Chondrocyte (in vitro differentiated cells): ENCODE results near the gene WAS. TPM values are rescaled to one million over a fixed set of nuclear protein-coding genes. Genes with fewer than 3 reads are reported as not detected.

Source experiments
- DNase-seq: peaks from one replicate; pipeline ENCODE4 v3.0.0; 2021; ENCODE audit warnings: mixed read lengths, low spot score
- H3K27ac Mint-ChIP-seq: one replicate; pipeline ENCODE4 v1.8.0; 2021; ENCODE audit warnings: mild to moderate bottlenecking, moderate library complexity, mixed read lengths; ENCODE audit not compliant: unreplicated experiment
- H3K27me3 Mint-ChIP-seq: 2 replicates; pipeline ENCODE4 v1.8.0; 2021; ENCODE audit warnings: low read depth, mixed read lengths
- H3K36me3 Mint-ChIP-seq: 2 replicates; pipeline ENCODE4 v1.8.0; 2021; ENCODE audit warnings: low read depth, mixed read lengths
- H3K4me1 Mint-ChIP-seq: 2 replicates; pipeline ENCODE4 v1.8.0; 2021; ENCODE audit warnings: low read depth, mild to moderate bottlenecking, mixed read lengths
- H3K4me3 Mint-ChIP-seq: one replicate; pipeline ENCODE4 v1.8.0; 2021; ENCODE audit warnings: mild to moderate bottlenecking, moderate library complexity, mixed read lengths; ENCODE audit not compliant: unreplicated experiment
- H3K9me3 Mint-ChIP-seq: 2 replicates; pipeline ENCODE4 v1.8.0; 2021; ENCODE audit warnings: low read depth, mixed read lengths
- total RNA-seq: library from RNA; stranded (reverse); gene quantifications from 3 replicates; pipeline ENCODE4 v1.2.1, GENCODE V29; 2021
- TF ChIP-seq, protein P1 (sequence below): fragments of 200-600 bp; sonication (generic); IDR thresholded peaks from 2 replicates; pipeline ENCODE4 v1.5.0; 2021; ENCODE audit warnings: antibody characterized with exemption, mild to moderate bottlenecking, moderate library complexity

WAS gene
- total RNA-seq, 1 donor from 2014 or later = 0.37 TPM

- Mint-ChIP-seq H3K4me1 (no peaks in the 10 kb centered on the region), H3K9me3 (peaks cover 5% of the 10 kb centered on the region), H3K27ac (no peak overlapping the region), H3K4me3 (no peak overlapping the region), H3K36me3 (no peaks in the 10 kb centered on the region), H3K27me3 (no peaks in the 10 kb centered on the region)
- TF ChIP-seq, protein P1, sequence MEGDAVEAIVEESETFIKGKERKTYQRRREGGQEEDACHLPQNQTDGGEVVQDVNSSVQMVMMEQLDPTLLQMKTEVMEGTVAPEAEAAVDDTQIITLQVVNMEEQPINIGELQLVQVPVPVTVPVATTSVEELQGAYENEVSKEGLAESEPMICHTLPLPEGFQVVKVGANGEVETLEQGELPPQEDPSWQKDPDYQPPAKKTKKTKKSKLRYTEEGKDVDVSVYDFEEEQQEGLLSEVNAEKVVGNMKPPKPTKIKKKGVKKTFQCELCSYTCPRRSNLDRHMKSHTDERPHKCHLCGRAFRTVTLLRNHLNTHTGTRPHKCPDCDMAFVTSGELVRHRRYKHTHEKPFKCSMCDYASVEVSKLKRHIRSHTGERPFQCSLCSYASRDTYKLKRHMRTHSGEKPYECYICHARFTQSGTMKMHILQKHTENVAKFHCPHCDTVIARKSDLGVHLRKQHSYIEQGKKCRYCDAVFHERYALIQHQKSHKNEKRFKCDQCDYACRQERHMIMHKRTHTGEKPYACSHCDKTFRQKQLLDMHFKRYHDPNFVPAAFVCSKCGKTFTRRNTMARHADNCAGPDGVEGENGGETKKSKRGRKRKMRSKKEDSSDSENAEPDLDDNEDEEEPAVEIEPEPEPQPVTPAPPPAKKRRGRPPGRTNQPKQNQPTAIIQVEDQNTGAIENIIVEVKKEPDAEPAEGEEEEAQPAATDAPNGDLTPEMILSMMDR = no peak
- no peak for DNase-seq
Observed at GRCh38 chrX:48721916-48722315, 38.3 kb downstream of the WAS start.

DNA sequence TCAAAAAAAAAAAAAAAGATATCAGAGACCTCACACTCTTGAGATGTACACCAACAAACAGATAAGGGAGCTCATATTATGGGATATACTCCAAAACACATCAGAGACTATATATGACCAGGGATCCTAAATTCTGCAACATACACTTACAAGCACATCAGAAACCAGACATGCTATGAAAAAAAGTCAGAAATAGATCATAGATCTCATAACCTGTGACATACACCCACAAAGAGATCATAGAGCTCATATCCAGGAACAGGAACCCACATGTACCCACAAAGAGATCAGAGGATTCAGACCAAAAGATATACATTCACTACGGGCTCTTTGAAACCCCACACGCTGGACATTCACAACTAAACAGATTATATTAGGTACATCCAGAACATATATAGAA lies 43.0 kb downstream of the WAS start:
- Mint-ChIP-seq H3K4me3 (no peak overlapping the region), H3K9me3 (peaks cover 3% of the 10 kb centered on the region), H3K27me3 (no peaks in the 10 kb centered on the region), H3K27ac (no peak overlapping the region), H3K4me1 (no peaks in the 10 kb centered on the region), H3K36me3 (no peaks in the 10 kb centered on the region)
- DNase-seq = no peak
- TF ChIP-seq, protein P1 = no peak

DNA sequence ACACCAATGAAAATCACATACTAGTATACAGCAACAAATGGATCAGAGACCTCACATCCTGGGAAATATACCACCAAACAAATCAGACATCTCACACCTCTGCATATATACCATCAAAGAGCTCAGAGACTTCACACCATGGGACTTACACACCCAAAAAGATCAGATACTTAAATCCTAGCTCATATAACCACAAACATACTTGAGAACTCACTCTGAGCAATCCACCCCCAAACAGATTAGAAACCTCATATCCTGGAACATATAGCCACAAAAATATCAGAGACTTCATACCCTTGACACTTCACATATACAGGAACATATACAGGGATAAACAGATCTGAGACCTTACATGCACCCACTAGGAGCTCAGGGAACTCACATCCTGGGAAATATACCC lies 45.1 kb downstream of the WAS start:
- Mint-ChIP-seq H3K27ac (no peak overlapping the region), H3K27me3 (no peaks in the 10 kb centered on the region), H3K4me1 (no peaks in the 10 kb centered on the region), H3K36me3 (no peaks in the 10 kb centered on the region), H3K9me3 (peaks cover 3% of the 10 kb centered on the region), H3K4me3 (no peak overlapping the region)
- no peak for DNase-seq
- TF ChIP-seq, protein P1 = no peak

GRCh38 chrX:48736303-48736702 lies 52.7 kb downstream of the WAS start:
- H3K27ac Mint-ChIP-seq = peak overlapping the region; percentile 10
- peak overlapping the region; percentile 80 for H3K4me3 Mint-ChIP-seq
- peaks cover 16% of the 10 kb centered on the region for H3K4me1 Mint-ChIP-seq
- no peaks in the 10 kb centered on the region for H3K9me3 Mint-ChIP-seq
- no peak for DNase-seq
- no peaks in the 10 kb centered on the region for H3K36me3 Mint-ChIP-seq
- H3K27me3 Mint-ChIP-seq = no peaks in the 10 kb centered on the region
- TF ChIP-seq, protein P1 = no peak

- TF ChIP-seq, protein P1 = no peak
- H3K36me3 Mint-ChIP-seq = no peaks in the 10 kb centered on the region
- peaks cover 16% of the 10 kb centered on the region for H3K4me1 Mint-ChIP-seq
- H3K4me3 Mint-ChIP-seq = peak overlapping the region; percentile 80
- DNase-seq = no peak
- H3K9me3 Mint-ChIP-seq = no peaks in the 10 kb centered on the region
- no peak overlapping the region for H3K27ac Mint-ChIP-seq
- no peaks in the 10 kb centered on the region for H3K27me3 Mint-ChIP-seq
Observed at GRCh38 chrX:48736878-48737212, 53.2 kb downstream of the WAS start.
